Suprapubic skin (tissue), 4 donors: ENCODE measurements around the gene COMT. TPM values are rescaled to one million over a fixed set of nuclear protein-coding genes. Genes with fewer than 3 reads are reported as not detected.

Source experiments
- DNase-seq, 2 donors: peaks; one replicate each; pipeline ENCODE4 v3.0.0-alpha.2; 2019; ENCODE audit warnings: low spot score in 2 of 2
- H3K27ac ChIP-seq: fragments of 200-600 bp; sonication (generic); one replicate; pipeline ENCODE4 v1.5.1; 2019
- H3K27me3 ChIP-seq: fragments of 200-600 bp; sonication (generic); one replicate; pipeline ENCODE4 v1.5.1; 2019
- H3K36me3 ChIP-seq: fragments of 200-600 bp; sonication (generic); one replicate; pipeline ENCODE4 v1.5.1; 2019
- H3K4me1 ChIP-seq: fragments of 200-600 bp; sonication (generic); one replicate; pipeline ENCODE4 v1.5.1; 2019
- H3K4me3 ChIP-seq: fragments of 200-600 bp; sonication (generic); one replicate; pipeline ENCODE4 v1.5.1; 2019; ENCODE audit warnings: mild to moderate bottlenecking
- H3K9me3 ChIP-seq: fragments of 200-600 bp; sonication (generic); one replicate; pipeline ENCODE4 v1.5.1; 2019
- CTCF ChIP-seq, 2 donors: fragments of 200-600 bp in 1 of 2; fragments of 450-650 bp in 1 of 2; sonication (generic) in 1 of 2; IDR thresholded peaks; one replicate each; pipeline ENCODE4 v1.5.1; 2016 to 2019; ENCODE audit warnings: antibody characterized with exemption in 2 of 2, mild to moderate bottlenecking in 1 of 2, moderate library complexity in 1 of 2
- EP300 ChIP-seq: sonication (generic); formaldehyde crosslinking; IDR thresholded peaks from one replicate; pipeline ENCODE4 v1.6.1; 2017; ENCODE audit warnings: antibody characterized with exemption
- POLR2A ChIP-seq, 2 donors: fragments of 450-650 bp; IDR thresholded peaks; one replicate each; pipeline ENCODE4 v1.6.1; 2017; ENCODE audit warnings: antibody characterized with exemption in 2 of 2, mild to moderate bottlenecking in 2 of 2, moderate library complexity in 2 of 2
- POLR2AphosphoS5 ChIP-seq, 3 donors: sonication (generic); formaldehyde crosslinking; IDR thresholded peaks; one replicate each; pipeline ENCODE4 v1.6.1; 2017; ENCODE audit warnings: antibody characterized with exemption in 3 of 3
- WGBS: methylation state at CpG from one replicate; pipeline ENCODE4 v1.1.5; 2018; 5-methylcytosine and 5-hydroxymethylcytosine counted together
- total RNA-seq, 4 donors: library from RNA; depleted of rRNA; stranded (reverse); fragments of >200 nt; gene quantifications; one replicate each; pipeline ENCODE4 v1.1.0, GENCODE V29; 2016

The COMT gene
- total RNA-seq, 4 donors from 2014 or later: 206 to 293 (median 246) TPM

- Histone ChIP-seq H3K4me1 (peaks cover 15% of the 10 kb centered on the region), H3K36me3 (peaks cover 71% of the 10 kb centered on the region), H3K27ac (no peak overlapping the region), H3K9me3 (no peaks in the 10 kb centered on the region), H3K27me3 (no peaks in the 10 kb centered on the region), H3K4me3 (no peak overlapping the region)
- DNase-seq: no peak
- no peak for TF ChIP-seq CTCF (IDR thresholded peaks at IDR 0.05)
- TF ChIP-seq POLR2AphosphoS5 (IDR thresholded peaks at IDR 0.05): no peak
- TF ChIP-seq POLR2A (IDR thresholded peaks at IDR 0.05): no peak
- no peak for TF ChIP-seq EP300
- 65% methylated on average over 9 of the region's 9 CpGs for WGBS
Measured at GRCh38 chr22:19970031-19970478, 28.5 kb downstream of the COMT start.

GRCh38 chr22:19970479-19971275 lies 29.1 kb downstream of the COMT start:
- Histone ChIP-seq H3K9me3 (no peaks in the 10 kb centered on the region), H3K27me3 (no peaks in the 10 kb centered on the region), H3K4me1 (peaks cover 19% of the 10 kb centered on the region), H3K36me3 (peaks cover 65% of the 10 kb centered on the region), H3K4me3 (no peak overlapping the region), H3K27ac (no peak overlapping the region)
- TF ChIP-seq CTCF (IDR thresholded peaks at IDR 0.05): peak; percentile 73 to 96
- TF ChIP-seq POLR2AphosphoS5 (IDR thresholded peaks at IDR 0.05): no peak
- no peak for TF ChIP-seq EP300
- no peak for DNase-seq
- 56% methylated on average over 23 of the region's 25 CpGs for WGBS

- Histone ChIP-seq H3K27me3 (no peaks in the 10 kb centered on the region), H3K9me3 (no peaks in the 10 kb centered on the region), H3K36me3 (peaks cover 60% of the 10 kb centered on the region), H3K4me3 (no peak overlapping the region), H3K27ac (no peak overlapping the region), H3K4me1 (peaks cover 19% of the 10 kb centered on the region)
- no peak for TF ChIP-seq CTCF (IDR thresholded peaks at IDR 0.05)
- TF ChIP-seq EP300: no peak
- TF ChIP-seq POLR2AphosphoS5 (IDR thresholded peaks at IDR 0.05): no peak
- no peak for TF ChIP-seq POLR2A (IDR thresholded peaks at IDR 0.05)
- no peak for DNase-seq
- WGBS: 76% methylated on average over 12 of the region's 28 CpGs
Measured at GRCh38 chr22:19971276-19972124, 29.9 kb downstream of the COMT start.

GRCh38 chr22:19972251-19972650 lies 30.7 kb downstream of the COMT start:
- DNase-seq: no peak
- Histone ChIP-seq H3K4me1 (peaks cover 19% of the 10 kb centered on the region), H3K9me3 (no peaks in the 10 kb centered on the region), H3K27ac (no peak overlapping the region), H3K4me3 (no peak overlapping the region), H3K36me3 (peaks cover 53% of the 10 kb centered on the region), H3K27me3 (no peaks in the 10 kb centered on the region)
- TF ChIP-seq EP300 (no peak), POLR2AphosphoS5 (IDR thresholded peaks at IDR 0.05) (no peak), CTCF (IDR thresholded peaks at IDR 0.05) (no peak), POLR2A (IDR thresholded peaks at IDR 0.05) (no peak)
- WGBS: 86% methylated on average over 5 of the region's 9 CpGs
